Stimulated activated CD4-positive, alpha-beta T cell treated with anti-CD3 and anti-CD28 coated beads, Interleukin-2, amount 100 ng/mL, for 48 hours (primary cell): ENCODE results near the gene SEMA6A.

Experiments
- DNase-seq, 2 donors: peaks; one replicate each; pipeline ENCODE4 v3.0.0-alpha.2; 2020

Gene SEMA6A

DNA sequence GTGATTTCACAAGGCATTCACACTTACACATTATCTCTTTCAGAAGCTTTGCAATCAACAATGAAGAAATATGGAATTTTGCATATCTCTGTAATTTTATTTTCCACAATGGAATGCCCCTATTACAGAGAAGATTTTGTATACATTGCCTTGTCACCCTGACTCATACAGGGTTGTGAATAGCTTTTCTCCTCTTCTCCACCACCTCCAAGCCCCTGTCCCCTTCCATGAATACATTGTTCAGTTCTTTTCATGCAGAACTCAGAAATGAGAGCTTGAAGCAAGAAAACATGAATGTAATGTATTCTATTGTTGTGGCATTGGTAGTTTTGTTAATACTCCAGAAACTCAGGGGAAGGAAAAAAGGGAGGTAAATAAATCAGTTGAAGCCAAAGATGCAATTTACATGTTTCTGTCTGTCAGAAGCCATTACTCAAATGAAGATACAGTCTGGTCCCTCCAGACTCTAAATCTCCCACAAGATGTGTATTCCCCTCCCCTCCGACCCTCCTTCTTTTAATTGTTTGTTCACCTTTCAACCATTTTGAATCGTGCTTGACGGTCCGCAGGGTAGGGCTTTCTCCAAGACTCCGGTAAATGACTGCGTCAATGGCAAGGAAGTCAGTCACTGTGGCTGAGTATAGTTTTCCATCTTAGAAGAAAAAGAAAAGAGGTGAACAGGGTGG is 86.1 kb downstream of the SEMA6A start:
- DNase-seq: no peak

DNA sequence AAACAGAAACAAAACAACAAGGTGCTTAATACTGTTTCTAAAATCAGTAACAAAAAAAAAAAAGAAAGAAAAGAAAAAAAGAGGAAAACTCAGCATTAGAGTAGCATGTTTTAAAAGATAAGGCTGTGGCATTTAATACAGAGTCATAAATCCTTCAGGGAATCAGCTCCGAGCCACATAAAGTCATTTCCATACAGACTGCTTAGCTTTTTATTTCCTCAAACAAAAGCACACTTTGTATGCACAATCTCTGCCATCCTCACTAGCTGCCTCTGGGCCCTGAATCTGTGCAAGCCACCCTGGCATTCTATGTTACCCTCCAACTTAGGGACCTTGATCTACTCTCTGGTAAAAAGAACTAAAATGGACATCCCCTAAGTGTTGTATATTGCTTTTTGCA is 87.6 kb downstream of the SEMA6A start:
- DNase-seq: no peak

DNA sequence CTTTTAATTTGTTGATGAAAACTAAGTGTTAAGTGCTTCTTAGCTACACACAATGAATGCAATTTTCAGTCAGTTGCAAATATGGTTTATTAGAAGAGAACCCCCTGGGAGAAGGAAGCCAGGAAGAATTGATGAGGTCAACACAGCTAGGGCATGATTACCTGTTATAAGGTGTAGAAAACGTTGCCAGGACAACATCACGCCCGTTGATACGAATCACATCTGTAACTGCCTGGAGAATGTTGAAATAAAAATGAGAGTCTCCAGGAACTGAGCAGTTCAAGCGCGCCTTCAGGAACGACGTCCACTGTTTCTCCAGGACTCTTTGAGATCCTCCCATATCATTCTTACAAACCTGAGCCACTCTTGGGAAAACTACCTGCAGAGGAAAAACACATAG is 88.0 kb downstream of the SEMA6A start:
- DNase-seq: no peak

DNA sequence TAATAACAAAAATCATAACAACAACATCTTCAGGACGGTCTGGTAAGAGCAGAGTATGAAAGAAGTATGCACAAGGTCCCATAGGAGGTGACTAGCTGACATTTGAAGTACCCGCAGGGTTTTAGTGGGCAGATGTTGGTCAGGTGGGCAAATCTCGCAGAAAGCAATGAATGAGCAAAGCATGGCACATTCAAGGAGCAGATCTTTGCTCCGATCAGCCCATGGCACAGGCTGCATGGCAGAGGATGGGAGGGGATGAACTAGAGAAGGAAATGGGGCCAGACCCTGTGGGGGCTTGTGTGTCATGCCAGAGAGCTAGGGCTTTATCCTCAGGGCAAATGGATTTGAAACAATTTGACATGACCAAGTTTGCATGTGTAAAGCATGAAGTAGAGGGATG is 90.0 kb downstream of the SEMA6A start:
- DNase-seq: no peak

DNA sequence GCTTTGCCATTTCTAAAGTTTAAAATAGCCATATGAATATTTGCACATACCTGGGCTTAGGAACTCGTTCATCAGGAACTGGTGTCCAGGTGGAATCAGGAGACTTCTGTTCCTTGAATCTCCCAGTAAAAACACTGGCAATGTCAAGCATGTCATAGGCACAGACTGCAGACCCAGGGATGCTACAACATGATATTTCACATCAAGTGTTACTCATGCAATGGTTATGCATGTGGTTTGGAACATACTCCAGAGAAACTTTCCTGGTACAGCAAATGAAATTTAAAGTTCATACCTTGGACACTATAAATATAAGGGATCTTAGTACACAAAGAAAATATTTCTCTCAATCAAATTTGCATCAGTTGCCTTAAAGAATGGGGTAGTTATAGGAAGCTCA is 92.2 kb downstream of the SEMA6A start:
- DNase-seq: no peak

DNA sequence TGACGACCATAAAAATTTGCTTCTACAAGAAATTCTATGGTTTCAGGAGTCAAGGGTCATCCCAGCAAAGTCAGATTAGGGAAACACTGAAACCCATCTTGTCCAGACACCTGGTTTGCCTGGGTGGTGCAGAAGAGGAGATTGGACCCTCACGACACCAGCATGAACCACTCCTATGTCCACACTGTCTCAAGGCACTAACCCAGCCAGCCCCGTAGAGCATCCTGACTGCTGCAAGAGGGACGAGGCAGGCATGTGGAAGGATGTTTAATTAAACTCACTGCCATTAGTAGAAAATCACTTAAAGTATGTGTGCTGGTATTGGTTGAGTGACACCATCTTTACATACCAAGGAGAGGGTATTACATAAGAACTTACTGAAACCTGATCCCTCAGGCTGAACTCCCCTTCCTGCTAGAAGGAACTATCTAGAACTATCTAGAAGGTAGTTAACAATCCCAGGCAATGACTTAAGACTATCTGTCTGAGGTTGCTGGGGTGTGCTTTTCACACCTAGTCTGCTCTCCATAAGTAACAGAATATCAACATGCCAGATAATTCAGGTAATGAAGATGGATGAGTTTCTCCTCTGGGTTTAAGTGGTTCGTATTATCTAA is 93.6 kb downstream of the SEMA6A start:
- DNase-seq: no peak

DNA sequence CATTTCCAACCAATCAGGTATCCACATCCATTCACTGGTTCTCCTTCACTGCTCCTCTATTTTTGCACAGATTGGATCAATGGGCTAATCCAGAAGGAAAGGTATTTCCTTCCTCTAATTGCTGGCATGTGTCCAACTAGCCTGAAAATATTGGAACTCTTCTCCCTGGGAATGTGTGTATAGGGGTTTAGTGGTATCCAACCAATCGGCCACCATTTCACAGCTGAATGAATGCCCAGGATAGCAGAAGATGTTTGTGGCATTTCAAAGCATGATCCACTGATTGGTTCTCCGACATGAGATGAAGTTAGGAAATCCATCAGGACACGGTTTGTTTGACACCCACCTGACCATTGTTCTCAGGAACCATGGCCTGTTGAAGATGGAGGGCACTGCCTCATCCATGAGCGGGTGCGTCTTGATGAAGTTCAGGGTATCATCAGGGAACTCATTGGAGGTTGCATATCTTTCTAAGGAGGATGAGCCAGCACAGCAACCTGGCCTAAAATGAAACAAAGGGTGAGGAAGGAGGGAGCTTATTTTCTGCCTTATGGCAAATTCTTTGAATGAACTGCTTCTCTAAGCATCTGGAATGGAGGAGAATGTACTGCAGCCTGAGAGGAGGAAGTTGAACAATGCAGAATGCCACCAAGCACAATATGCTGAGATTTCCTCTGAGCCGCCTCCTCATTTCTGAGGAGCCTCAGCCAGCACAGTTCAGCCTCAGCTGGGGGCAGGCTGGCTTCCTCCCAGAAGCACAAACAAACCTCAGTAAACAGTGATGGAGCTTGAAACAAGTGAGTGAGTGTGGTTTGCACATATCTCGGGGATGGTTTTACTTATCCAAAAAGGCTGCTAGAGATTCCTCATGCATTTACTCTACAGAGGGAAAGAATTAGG is 94.6 kb downstream of the SEMA6A start:
- DNase-seq: no peak

DNA sequence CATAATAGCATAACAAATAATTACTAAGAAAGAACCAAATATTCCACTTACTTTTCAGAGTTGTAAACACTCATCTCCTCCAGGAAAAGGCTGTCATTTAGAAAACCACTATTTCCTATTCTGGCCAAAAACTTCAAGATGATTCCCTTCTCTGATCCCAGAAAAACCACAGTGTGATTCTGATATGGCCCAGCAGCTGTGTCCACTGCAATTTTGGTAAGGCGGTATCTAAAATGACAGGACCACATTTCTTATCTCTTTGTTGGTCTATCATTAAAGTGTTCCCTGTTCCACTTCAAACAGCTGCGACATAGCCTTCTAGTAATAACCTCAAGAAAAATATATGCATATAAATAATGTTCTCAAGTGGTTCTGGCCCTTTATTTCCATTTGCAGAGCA is 96.1 kb downstream of the SEMA6A start:
- DNase-seq: no peak

DNA sequence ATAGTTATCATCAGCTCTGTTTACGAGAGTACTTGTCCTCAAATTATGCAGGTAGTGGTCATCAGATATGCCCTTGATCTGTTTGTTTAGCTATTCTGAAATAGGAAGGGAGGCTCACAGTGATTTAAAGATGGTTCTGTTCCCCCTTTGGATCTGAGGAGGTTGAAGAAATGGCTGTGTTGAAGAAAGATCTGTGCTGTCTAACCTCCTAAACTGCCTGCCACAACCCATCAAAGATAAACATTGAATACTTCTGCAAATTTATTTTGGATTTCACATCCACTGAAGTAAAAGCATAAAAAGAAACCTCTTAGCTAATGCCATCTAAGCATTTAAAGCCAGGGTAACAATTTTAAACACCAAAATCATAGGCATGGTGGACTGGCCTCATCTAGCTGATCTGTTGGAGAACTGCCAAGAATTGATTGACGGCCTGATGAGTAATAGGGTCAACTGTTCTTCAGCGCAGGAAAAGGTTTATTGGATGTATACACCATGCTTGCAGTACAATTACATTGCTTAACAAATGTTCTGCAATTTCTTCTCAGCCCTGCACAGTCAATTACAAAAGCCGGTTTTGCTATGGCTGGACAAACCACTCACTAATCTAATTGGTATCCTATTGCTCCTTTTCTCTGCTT is 97.6 kb downstream of the SEMA6A start:
- no peak for DNase-seq

DNA sequence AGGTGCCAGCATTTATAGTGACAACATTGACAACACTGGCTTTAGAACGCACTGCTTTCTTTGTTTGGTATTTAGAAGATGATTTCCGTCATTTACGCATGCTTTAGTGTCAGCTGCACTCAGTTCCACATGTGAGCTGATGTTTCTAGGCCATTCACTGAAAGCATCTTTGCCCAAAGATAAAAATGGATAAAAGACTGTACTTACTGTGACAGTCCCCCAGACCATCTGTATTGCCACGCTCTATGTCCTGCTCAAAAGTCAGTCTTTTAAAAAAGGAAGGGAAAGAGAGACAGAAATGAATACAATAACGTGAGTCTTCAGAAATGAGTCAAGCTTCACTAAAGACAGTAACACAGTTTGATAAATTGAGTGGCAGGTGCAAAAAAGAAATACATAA is 99.3 kb downstream of the SEMA6A start:
- no peak for DNase-seq

DNA sequence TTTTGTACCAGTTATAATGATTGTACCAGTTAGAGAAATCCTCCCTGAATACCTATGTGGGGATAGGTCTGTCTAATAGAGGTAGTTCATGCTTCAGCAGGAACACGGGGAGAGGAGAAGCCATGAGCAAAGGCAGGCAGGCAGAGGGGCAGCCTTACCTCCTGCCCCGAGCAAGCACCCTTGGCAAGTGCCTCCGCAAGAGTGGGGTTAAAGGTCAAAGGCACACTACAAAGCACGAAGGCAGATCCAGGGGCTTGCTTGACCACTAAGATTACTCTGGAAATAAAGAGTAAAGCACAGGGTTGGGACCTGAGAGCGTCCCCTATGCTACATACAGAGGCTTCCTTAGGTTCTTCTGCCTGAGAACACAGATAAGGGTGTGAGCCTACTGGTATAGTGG is 100.9 kb downstream of the SEMA6A start:
- DNase-seq: no peak

DNA sequence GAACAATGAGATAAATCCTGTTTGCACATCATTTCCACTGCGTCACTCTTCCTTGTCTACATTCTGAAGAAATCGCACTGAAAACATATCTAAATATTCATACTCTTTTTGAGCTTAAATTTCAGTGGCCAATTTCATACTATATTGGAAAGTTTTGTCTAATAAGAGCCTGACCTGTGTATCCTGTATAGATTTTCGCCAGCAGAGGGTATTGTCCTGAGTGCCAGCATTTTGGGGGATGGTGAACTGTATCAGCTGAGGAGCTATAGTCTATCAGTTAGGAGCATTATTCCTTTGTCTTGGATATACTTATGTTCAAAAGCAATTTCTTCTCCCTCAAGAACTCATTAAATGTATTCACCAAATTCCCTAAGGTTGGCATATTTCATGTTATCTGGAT is 102.3 kb downstream of the SEMA6A start:
- DNase-seq: no peak

DNA sequence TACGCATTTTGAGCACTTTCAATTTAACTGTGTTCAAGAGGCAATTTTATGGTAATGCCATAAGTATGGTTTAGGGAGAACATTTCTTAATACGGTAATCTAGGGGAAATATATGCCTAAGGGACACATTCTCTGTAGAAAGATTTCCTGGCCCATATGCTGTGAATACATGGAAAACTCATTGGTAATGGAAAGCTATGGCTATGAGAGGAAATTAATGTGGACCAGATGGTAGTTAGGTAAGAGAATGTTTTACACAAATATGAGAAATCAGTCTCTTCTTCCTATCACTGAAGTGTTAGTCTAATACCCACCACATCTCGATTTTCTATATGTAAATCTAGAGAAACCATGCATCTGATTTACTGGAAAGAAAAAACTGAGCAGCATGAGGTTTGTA is 105.0 kb downstream of the SEMA6A start:
- DNase-seq: no peak

DNA sequence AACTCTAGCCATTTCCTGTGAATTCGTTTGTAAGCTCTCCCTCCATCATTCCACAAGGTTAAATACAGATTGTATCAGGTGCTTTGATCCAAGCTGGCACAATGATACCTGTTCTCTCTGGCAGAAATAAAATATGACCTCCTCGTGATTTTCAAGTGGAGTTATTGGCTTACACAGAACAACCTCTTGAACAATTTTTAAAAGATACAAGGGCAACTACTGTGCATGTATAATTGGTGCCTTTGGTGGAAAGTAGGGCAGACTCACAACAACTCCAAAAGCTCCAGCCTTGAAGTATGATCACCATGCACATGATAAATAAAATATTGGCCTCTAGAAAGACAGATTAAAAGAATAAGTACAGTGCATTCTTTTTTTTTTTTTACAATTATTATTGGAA is 106.0 kb downstream of the SEMA6A start:
- no peak for DNase-seq

DNA sequence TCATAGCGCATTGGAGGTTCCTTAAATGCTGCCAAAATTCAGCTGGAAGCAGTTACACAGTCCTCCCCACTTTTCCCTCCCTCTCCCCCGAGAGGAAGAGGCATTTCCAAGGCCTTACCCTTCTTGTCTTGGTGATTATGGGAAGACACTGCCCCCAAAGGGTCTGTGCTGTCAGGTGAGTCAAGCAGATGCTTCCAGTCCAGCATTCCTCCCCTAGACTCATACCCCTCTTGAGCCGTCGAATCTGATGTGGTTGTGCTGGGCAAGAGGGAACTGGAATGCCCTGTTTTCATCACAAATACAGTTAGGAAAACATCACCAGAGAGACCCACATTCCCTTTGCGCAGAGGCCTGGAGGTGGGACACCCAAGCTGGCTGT is 107.2 kb downstream of the SEMA6A start:
- no peak for DNase-seq

DNA sequence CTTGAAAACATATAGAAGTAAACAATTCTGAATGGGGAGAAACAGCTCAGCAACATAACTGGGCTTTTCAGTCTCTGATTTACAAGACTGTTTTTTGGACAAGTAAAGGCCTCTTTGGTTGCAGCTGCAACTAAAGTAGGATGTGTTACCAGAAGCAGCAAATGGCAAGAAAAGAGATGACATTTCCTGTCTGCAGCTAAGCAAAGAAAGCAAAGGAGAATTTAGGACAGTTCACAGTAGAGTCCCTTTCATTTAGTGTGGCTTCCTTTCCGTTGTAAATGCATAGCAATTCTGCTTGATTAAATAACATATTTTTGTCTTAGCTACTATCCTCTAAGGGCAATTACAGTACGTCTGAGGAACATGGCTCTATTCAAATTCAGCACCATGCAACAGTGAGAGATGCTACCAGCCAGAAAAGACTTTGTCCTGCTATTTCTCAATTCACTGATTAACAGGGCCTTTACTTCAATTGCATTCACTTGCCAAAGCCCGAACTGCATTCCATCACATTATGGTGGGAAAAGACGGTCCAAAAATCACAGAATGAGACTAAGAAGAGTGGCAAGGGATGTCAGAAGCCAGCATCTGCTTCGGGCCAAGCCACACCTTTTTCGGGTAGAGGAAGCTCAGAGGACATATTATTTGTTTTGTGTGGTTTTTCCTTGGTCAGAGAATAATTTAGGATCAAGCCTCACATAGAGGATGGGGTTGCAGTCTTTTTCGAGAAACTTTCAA is 107.7 kb downstream of the SEMA6A start:
- no peak for DNase-seq

DNA sequence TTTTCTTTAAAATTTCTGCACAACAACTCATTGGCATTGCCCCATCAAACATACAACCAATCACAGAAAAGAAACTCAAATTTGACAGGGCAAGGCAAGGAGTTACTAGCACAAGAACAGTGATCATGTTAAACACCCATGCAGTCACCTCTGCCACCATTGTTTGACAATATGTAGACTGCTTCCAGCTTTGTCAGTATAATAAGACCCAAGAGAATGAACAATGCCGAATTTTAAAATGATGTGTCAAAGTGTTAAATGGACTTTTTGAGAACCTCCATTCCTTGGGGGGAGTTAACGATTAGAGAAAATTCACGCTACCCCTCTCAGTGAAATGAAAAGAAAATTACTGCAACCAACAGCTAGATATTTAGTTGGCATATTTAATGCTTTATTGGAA is 109.2 kb downstream of the SEMA6A start:
- DNase-seq: no peak

DNA sequence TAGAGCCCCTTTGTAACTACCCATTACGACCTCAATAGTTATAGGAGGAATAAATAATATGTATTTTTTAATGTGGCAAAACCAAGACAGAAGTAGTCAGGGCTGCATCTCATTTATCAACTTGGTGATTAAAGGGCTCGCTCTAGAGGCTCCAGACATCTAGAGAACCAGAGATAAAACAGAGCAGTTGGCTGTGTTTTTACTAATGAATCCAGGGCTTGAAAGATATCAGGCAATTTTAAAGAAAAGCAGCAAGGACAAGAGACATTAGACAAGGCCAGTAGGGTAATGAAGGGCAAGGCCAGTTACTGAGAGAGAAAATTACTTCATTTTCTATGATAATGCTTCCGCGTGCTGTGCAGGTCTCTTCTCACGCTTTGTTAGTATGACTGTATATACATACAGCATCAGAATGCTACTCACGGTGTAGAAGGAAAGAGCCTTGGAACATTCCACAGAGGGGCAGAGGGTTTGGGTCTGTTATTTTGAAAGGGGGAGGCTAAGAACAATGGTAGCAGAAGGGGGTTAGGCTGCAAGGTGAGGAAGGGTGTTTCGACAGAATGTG is 110.4 kb downstream of the SEMA6A start:
- DNase-seq: no peak

DNA sequence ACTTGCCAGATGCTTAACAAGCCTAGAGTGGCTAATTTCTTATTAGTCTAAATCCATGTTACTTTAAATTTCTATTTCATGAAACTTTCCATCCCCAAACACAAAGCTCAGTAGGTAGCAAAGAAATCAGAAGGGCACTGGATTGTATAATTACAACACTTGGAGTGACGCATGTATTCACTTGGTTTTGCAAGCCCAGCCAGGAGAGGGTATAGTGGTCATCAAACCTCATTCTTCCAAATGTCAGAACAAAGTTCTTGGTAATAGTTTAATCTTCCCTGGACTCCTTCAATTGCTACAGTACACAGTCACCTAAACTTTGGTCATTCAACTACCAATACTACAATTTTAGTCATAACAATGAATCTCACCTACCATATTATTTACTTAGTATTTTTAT is 112.1 kb downstream of the SEMA6A start:
- DNase-seq: no peak

DNA sequence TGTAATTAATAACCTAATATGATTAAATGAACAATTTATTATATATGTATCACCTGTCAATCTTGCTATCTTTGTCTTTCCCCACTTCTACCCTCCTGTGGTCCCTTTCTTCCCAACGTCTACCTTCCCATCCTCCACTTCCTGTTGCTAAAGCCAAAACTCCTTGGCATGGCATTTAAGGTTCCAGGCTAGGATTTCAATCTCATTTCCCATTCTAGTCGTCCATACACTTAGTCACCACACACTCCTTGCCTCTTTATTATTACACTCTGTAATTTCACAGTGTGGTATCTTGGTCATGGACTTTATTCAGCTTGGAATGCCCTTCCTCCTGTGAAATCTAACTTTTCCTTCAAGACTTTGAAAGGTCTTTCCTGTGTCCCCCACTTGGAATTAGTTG is 115.3 kb downstream of the SEMA6A start:
- DNase-seq: no peak

DNA sequence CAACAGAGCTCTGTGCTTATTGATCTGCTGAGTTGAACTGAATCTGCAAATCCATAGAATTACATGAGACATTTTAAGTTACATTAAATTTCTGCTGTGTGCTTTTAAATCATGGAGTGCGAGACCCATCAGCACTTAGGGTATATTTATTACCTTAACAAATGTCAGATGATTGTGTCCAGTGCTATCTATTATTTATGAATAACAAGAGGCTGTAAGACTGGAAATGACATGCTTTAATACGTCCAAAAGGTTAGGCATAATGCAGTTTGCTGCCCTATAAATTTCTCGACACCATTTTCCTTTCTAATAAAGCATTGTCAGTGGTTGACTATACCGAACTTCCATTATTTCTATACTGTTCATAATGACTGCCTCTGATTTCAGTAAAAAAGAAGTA is 117.6 kb downstream of the SEMA6A start:
- DNase-seq: no peak

DNA sequence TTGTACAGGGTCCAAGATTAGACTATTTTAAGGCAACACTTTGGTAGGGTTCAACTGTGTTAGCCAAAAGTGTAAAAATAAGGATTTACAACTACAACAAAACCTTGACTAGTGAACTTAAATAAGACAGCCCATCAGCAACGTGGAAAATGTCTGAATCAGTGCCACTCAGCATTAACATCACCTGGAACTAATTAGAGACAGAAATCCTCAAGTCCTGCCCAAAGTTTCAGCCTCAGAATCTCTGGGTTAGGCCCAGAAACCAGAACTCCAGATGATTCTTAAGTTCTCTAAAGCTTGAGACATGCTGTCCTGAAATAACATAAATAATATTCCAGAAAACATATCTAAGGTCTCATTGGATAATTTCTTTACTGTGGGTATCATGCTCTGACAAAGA is 118.6 kb downstream of the SEMA6A start:
- no peak for DNase-seq

DNA sequence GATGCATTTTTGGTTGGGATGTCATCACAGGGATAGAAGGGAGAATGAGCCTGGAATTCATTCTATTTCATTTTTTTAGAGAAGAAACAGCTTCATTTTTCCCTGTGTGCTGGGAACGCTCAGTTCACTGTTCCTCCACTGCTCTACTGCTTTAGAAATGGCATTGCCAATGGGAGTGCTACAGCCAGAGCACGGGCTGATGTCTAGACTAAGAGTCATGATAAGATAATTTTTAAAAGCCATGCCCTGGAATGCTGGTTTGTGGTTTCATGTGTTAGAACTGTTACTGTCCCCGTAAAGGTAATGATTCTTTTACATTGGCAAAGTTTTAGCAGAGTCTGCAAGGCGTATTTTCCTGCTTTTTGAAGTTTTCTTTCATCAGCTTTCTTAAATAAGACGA is 119.6 kb downstream of the SEMA6A start:
- no peak for DNase-seq
